Testis (tissue), 3 donors: ENCODE data around the gene WBP1. TPM values are rescaled to one million over a fixed set of nuclear protein-coding genes. Genes with fewer than 3 reads are reported as not detected.
"Not testable (repeated sequence)": the region's sequence is repeated elsewhere in the genome, so short reads cannot be mapped to it uniquely, and the experiment has no call there.

Source experiments
- DNase-seq: peaks from one replicate; pipeline ENCODE4 v3.0.0-alpha.2; 2019
- H3K27ac ChIP-seq, 2 donors: fragments of 200-600 bp; sonication (generic); one replicate each; pipeline ENCODE4 v1.5.1; 2019
- H3K27me3 ChIP-seq: fragments of 200-600 bp; sonication (generic); one replicate; pipeline ENCODE4 v1.5.1; 2019
- H3K36me3 ChIP-seq: fragments of 200-600 bp; sonication (generic); one replicate; pipeline ENCODE4 v1.5.1; 2017; ENCODE audit warnings: low read depth; ENCODE audit errors: missing control alignments
- H3K4me1 ChIP-seq: fragments of 200-600 bp; sonication (generic); one replicate; pipeline ENCODE4 v1.5.1; 2019
- H3K4me3 ChIP-seq, 2 donors: fragments of 200-600 bp; sonication (generic); one replicate each; pipeline ENCODE4 v1.5.1; 2017 to 2019
- H3K9me3 ChIP-seq: fragments of 200-600 bp; sonication (generic); one replicate; pipeline ENCODE4 v1.5.1; 2017
- CTCF ChIP-seq, 3 experiments: fragments of 450-650 bp in 2 of 3; fragments of 200-600 bp in 1 of 3; sonication (generic) in 1 of 3; IDR thresholded peaks; one replicate each; pipeline ENCODE4 v1.5.1; 2016 to 2019; ENCODE audit warnings: antibody characterized with exemption in 3 of 3, mild to moderate bottlenecking in 2 of 3, moderate library complexity in 1 of 3
- POLR2A ChIP-seq: fragments of 450-650 bp; IDR thresholded peaks from one replicate; pipeline ENCODE4 v1.6.1; 2017; ENCODE audit warnings: antibody characterized with exemption, mild to moderate bottlenecking, moderate library complexity
- WGBS, 2 donors: methylation state at CpG; one replicate each; pipeline ENCODE4 v1.1.5; 2018; 5-methylcytosine and 5-hydroxymethylcytosine counted together
- intact Hi-C: fragments of 100-400 bp; cut with DNase I; formaldehyde crosslinking; loops from one replicate; pipeline ENCODE4 v1.15.1; 2023; ENCODE audit warnings: low total_unique reads
- polyA plus RNA-seq: library from polyadenylated mRNA; stranded (reverse); fragments of 350-450 nt; fragmentation: Illumina TruSeq; extraction: RNeasy Lipid Tissue Mini Kit (QIAGEN cat#74804); gene quantifications from one replicate; pipeline ENCODE4 v1.2.3, GENCODE V29; 2014; ENCODE audit warnings: low read depth, low replicate concordance; ENCODE audit not compliant: insufficient read depth
- total RNA-seq, 2 donors: library from RNA; depleted of rRNA; stranded (reverse); fragments of >200 nt; gene quantifications; one replicate each; pipeline ENCODE4 v1.2.3, GENCODE V29; 2016

The WBP1 gene
- total and polyA plus RNA-seq, 3 donors from 2014 or later: 73.8 to 84.3 (median 80.8) TPM

- TF ChIP-seq POLR2A (no peak), CTCF (IDR thresholded peaks at IDR 0.05) (peak in 1 of 3 experiments; percentile 3)
- Histone ChIP-seq H3K36me3 (no peaks in the 10 kb centered on the region), H3K9me3 (no peaks in the 10 kb centered on the region), H3K27ac (peak within 1 kb of the TSS in 1 of 2 donors; percentile 54), H3K4me3 (peak within 1 kb of the TSS; percentile 58 to 72), H3K4me1 (peaks cover 24% of the 10 kb centered on the region), H3K27me3 (no peaks in the 10 kb centered on the region)
- 0 to 1% methylated on average over 26 to 40 of the region's 40 CpGs for whole genome bisulfite sequencing, 2 donors
- peak; percentile 97 for DNase-seq
- intact Hi-C loops: no loop called here
Measured at GRCh38 chr2:74454654-74455511, 3.4 kb upstream of the WBP1 start, which contains the start of gene INO80B. INO80B (plus strand) TSS chr2:74455087; CDS start chr2:74455117, 30 bp downstream.

- H3K9me3 ChIP-seq: no peaks in the 10 kb centered on the region
- H3K36me3 ChIP-seq: no peaks in the 10 kb centered on the region
- DNase-seq: peak; percentile 32
- H3K27ac ChIP-seq: peak overlapping the region; percentile 93 to 99
- TF ChIP-seq CTCF (IDR thresholded peaks at IDR 0.05): no peak
- TF ChIP-seq POLR2A: no peak
- no peaks in the 10 kb centered on the region for H3K27me3 ChIP-seq
- 0 to 1% methylated on average over 25 to 27 of the region's 27 CpGs for WGBS, 2 donors
- intact Hi-C loops: no loop called here
- H3K4me1 ChIP-seq: peaks cover 24% of the 10 kb centered on the region
- H3K4me3 ChIP-seq: peak overlapping the region; percentile 68 to 75
Measured at GRCh38 chr2:74457129-74457548, 1.1 kb upstream of the WBP1 start.

GRCh38 chr2:74457549-74458131 lies 598 bp upstream of the WBP1 start:
- intact Hi-C loops: no loop called here
- TF ChIP-seq POLR2A: peak; percentile 85
- TF ChIP-seq CTCF (IDR thresholded peaks at IDR 0.05): no peak
- Histone ChIP-seq H3K4me1 (peaks cover 24% of the 10 kb centered on the region), H3K9me3 (no peaks in the 10 kb centered on the region), H3K4me3 (peak overlapping the region; percentile 68 to 75), H3K27ac (peak overlapping the region; percentile 93 to 99), H3K27me3 (no peaks in the 10 kb centered on the region), H3K36me3 (no peaks in the 10 kb centered on the region)
- DNase-seq: peak; percentile 76
- 0 to 1% methylated on average over 27 to 41 of the region's 46 CpGs for WGBS, 2 donors

GRCh38 chr2:74458938-74459363 lies 713 bp downstream of the WBP1 start:
- intact Hi-C loops: no loop called here
- Histone ChIP-seq H3K4me1 (peaks cover 24% of the 10 kb centered on the region), H3K4me3 (peak overlapping the region; percentile 58 to 68), H3K27ac (peak overlapping the region; percentile 32 to 65), H3K36me3 (no peaks in the 10 kb centered on the region), H3K9me3 (no peaks in the 10 kb centered on the region), H3K27me3 (no peaks in the 10 kb centered on the region)
- DNase-seq: no peak
- TF ChIP-seq POLR2A (no peak), CTCF (IDR thresholded peaks at IDR 0.05) (no peak)
- 2% methylated on average over 10 of the region's 10 CpGs for WGBS, 2 donors

- DNase-seq, H3K36me3 ChIP-seq, H3K9me3 ChIP-seq, H3K27ac ChIP-seq, H3K4me3 ChIP-seq, intact Hi-C loops, H3K27me3 ChIP-seq: not testable (repeated sequence)
- WGBS, 2 donors: 78 to 79% methylated on average over 11 to 13 of the region's 13 CpGs
- peaks cover 28% of the 10 kb centered on the region for H3K4me1 ChIP-seq
Measured at GRCh38 chr2:74459503-74460118, 1.4 kb downstream of the WBP1 start.

- H3K4me1 ChIP-seq: peaks cover 27% of the 10 kb centered on the region
- DNase-seq, H3K27ac ChIP-seq, H3K27me3 ChIP-seq, H3K36me3 ChIP-seq, H3K9me3 ChIP-seq, H3K4me3 ChIP-seq, intact Hi-C loops: not testable (repeated sequence)
- WGBS, 2 donors: 84 to 92% methylated on average over 10 of the region's 10 CpGs
Measured at GRCh38 chr2:74460187-74460586, 1.9 kb downstream of the WBP1 start.
